Measurements from ENCODE around the gene GALNT3. TPM values are rescaled to one million over a fixed set of nuclear protein-coding genes. Genes with fewer than 3 reads are reported as not detected.

Gene GALNT3
- total RNA-seq, 1 donor from 2014 or later: 28.8 TPM

DNA sequence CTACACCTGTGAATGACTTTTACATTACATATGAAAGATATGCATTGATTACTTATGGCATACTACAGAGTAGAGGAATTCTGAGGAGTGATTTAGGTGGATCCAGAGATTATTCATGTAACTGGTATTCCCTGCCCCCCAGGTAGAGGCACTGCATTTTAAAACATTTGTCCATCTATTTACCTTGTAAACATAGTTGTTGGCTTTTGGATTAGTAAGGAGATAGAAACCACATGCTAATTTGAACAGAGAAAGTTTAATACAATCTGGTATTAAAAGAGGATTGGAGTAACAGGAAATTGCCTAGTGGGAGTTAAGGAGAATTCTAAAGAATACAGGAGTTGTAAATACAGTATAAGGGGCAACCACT is 15.9 kb downstream of the GALNT3 start:
- TF ChIP-seq, protein P1, sequence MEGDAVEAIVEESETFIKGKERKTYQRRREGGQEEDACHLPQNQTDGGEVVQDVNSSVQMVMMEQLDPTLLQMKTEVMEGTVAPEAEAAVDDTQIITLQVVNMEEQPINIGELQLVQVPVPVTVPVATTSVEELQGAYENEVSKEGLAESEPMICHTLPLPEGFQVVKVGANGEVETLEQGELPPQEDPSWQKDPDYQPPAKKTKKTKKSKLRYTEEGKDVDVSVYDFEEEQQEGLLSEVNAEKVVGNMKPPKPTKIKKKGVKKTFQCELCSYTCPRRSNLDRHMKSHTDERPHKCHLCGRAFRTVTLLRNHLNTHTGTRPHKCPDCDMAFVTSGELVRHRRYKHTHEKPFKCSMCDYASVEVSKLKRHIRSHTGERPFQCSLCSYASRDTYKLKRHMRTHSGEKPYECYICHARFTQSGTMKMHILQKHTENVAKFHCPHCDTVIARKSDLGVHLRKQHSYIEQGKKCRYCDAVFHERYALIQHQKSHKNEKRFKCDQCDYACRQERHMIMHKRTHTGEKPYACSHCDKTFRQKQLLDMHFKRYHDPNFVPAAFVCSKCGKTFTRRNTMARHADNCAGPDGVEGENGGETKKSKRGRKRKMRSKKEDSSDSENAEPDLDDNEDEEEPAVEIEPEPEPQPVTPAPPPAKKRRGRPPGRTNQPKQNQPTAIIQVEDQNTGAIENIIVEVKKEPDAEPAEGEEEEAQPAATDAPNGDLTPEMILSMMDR (conservative IDR thresholded peaks at IDR 0.05): no peak
- no peak for DNase-seq (ENCODE audit: extremely low spot score, unreplicated experiment)
- H3K27ac Mint-ChIP-seq: no peak overlapping the region
- no peak overlapping the region for H3K4me3 Mint-ChIP-seq
- H3K9me3 Mint-ChIP-seq: peaks cover 6% of the 10 kb centered on the region
- peaks cover 10% of the 10 kb centered on the region for H3K4me1 Mint-ChIP-seq (ENCODE audit: unreplicated experiment)
- no peaks in the 10 kb centered on the region for H3K27me3 Mint-ChIP-seq
- peaks cover 9% of the 10 kb centered on the region for H3K36me3 Mint-ChIP-seq

DNA sequence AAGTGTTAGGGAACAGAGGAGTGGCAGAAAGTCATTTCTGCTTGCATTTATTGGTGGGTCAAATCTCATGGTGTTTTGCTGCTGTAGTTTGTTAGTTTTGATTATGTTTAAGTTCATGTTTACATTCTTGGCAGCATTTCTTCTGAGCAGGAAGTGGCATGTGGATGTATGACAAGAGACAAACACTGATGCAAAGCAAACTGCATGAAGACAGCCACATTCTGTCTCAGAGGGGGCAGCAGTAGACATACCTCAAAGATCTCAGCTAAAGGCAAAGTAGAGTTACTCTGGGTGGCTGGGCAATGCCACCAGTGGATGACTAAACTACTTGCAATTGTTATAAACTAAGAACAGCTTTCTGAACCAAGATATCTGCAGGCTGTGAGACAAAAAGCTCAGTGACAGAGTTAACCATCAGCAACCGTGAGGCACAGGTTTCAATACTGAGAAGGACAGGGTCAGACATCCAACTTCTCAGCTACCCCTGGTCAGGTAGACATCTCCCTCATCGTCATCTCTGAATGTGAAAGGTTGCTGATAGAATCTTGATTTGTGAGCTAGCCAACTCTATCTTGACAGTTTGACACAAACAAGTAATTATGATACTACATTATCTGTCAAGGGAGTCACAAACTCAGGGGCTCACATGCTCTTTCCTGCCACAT is 16.4 kb downstream of the GALNT3 start:
- peaks cover 9% of the 10 kb centered on the region for H3K36me3 Mint-ChIP-seq
- H3K4me1 Mint-ChIP-seq (ENCODE audit: unreplicated experiment): peaks cover 10% of the 10 kb centered on the region
- H3K9me3 Mint-ChIP-seq: peaks cover 6% of the 10 kb centered on the region
- no peak overlapping the region for H3K27ac Mint-ChIP-seq
- DNase-seq (ENCODE audit: extremely low spot score, unreplicated experiment): no peak
- TF ChIP-seq, protein P1 (conservative IDR thresholded peaks at IDR 0.05): no peak
- no peak overlapping the region for H3K4me3 Mint-ChIP-seq
- no peaks in the 10 kb centered on the region for H3K27me3 Mint-ChIP-seq

DNA sequence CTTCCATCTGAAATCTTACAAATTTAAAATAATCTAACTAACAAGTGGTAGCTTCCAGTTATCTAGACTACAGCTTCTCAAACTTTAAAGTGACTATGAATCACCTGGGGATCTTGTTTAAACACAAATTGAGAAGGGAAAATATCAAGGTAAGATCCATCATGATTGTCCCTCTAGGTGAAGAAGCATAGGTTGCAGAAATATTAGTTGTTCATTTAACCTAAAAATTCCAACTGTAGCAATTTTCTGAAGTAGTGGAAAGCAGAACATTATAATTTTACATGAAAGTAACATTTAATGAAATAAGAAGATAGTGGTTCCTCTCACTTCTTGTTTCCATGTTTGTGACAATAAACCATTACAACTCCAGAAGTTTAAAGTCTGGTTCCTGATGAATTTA is 17.3 kb downstream of the GALNT3 start:
- no peak overlapping the region for H3K27ac Mint-ChIP-seq
- H3K9me3 Mint-ChIP-seq: peaks cover 6% of the 10 kb centered on the region
- TF ChIP-seq, protein P1 (conservative IDR thresholded peaks at IDR 0.05): no peak
- no peak for DNase-seq (ENCODE audit: extremely low spot score, unreplicated experiment)
- peaks cover 10% of the 10 kb centered on the region for H3K4me1 Mint-ChIP-seq (ENCODE audit: unreplicated experiment)
- no peak overlapping the region for H3K4me3 Mint-ChIP-seq
- no peaks in the 10 kb centered on the region for H3K27me3 Mint-ChIP-seq
- H3K36me3 Mint-ChIP-seq: peaks cover 9% of the 10 kb centered on the region

DNA sequence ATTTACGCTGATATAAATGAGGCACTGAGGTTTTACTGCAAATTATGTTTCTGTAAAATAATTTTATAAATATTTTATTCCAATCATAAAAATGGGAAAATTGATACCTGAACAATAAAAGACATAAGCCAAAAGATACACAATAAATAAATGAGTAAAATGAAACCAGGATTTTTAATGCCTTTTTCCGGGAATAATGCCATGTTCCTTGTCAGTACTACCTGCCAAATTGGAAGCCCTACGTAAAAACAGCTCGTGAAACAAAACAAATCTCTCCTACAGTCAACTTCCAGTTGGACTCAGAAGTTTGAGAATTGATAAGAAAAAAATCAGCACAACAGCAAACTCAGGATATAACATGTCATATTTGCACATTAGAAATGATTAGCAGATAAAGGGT is 18.0 kb downstream of the GALNT3 start:
- peaks cover 6% of the 10 kb centered on the region for H3K9me3 Mint-ChIP-seq
- peaks cover 9% of the 10 kb centered on the region for H3K36me3 Mint-ChIP-seq
- no peak overlapping the region for H3K4me3 Mint-ChIP-seq
- H3K27me3 Mint-ChIP-seq: no peaks in the 10 kb centered on the region
- H3K27ac Mint-ChIP-seq: no peak overlapping the region
- TF ChIP-seq, protein P1 (conservative IDR thresholded peaks at IDR 0.05): no peak
- no peak for DNase-seq (ENCODE audit: extremely low spot score, unreplicated experiment)
- peaks cover 10% of the 10 kb centered on the region for H3K4me1 Mint-ChIP-seq (ENCODE audit: unreplicated experiment)

DNA sequence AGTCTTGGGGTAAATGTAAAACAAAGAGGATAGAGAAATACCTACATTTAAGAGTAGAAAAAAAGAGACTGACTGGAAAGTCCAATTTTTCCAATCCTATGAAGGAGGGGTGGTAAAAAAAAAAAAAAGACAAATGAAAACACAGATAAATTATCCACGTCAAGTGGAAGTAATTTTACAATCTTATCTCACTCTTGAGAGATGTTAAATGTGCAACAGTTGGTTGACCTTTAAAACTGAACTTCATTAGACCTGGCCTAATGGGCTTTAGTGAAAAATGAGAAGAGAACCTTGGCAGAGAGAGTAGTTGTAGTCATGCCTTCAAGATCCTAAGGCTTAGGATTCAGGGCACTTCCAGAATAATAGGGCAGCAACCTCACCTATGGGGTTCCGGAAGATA is 20.4 kb downstream of the GALNT3 start:
- Mint-ChIP-seq H3K27ac (no peak overlapping the region), H3K4me3 (no peak overlapping the region), H3K4me1 (ENCODE audit: unreplicated experiment) (peaks cover 10% of the 10 kb centered on the region), H3K9me3 (peaks cover 6% of the 10 kb centered on the region), H3K36me3 (peaks cover 4% of the 10 kb centered on the region), H3K27me3 (no peaks in the 10 kb centered on the region)
- no peak for DNase-seq (ENCODE audit: extremely low spot score, unreplicated experiment)
- TF ChIP-seq, protein P1 (conservative IDR thresholded peaks at IDR 0.05): no peak
